Smooth muscle cell of the umbilical artery (primary cell): Measurements from ENCODE around the gene SMARCA5. TPM values are rescaled to one million over a fixed set of nuclear protein-coding genes. Genes with fewer than 3 reads are reported as not detected.

Experiments used
- total RNA-seq: library from RNA; depleted of rRNA; stranded (reverse); fragments of >200 nt; gene quantifications from 2 replicates; pipeline ENCODE4 v1.2.3, GENCODE V29; 2014

SMARCA5 gene, protein sequence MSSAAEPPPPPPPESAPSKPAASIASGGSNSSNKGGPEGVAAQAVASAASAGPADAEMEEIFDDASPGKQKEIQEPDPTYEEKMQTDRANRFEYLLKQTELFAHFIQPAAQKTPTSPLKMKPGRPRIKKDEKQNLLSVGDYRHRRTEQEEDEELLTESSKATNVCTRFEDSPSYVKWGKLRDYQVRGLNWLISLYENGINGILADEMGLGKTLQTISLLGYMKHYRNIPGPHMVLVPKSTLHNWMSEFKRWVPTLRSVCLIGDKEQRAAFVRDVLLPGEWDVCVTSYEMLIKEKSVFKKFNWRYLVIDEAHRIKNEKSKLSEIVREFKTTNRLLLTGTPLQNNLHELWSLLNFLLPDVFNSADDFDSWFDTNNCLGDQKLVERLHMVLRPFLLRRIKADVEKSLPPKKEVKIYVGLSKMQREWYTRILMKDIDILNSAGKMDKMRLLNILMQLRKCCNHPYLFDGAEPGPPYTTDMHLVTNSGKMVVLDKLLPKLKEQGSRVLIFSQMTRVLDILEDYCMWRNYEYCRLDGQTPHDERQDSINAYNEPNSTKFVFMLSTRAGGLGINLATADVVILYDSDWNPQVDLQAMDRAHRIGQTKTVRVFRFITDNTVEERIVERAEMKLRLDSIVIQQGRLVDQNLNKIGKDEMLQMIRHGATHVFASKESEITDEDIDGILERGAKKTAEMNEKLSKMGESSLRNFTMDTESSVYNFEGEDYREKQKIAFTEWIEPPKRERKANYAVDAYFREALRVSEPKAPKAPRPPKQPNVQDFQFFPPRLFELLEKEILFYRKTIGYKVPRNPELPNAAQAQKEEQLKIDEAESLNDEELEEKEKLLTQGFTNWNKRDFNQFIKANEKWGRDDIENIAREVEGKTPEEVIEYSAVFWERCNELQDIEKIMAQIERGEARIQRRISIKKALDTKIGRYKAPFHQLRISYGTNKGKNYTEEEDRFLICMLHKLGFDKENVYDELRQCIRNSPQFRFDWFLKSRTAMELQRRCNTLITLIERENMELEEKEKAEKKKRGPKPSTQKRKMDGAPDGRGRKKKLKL
- total RNA-seq = 44.8 and 63.2 TPM in 2 replicates

DNA sequence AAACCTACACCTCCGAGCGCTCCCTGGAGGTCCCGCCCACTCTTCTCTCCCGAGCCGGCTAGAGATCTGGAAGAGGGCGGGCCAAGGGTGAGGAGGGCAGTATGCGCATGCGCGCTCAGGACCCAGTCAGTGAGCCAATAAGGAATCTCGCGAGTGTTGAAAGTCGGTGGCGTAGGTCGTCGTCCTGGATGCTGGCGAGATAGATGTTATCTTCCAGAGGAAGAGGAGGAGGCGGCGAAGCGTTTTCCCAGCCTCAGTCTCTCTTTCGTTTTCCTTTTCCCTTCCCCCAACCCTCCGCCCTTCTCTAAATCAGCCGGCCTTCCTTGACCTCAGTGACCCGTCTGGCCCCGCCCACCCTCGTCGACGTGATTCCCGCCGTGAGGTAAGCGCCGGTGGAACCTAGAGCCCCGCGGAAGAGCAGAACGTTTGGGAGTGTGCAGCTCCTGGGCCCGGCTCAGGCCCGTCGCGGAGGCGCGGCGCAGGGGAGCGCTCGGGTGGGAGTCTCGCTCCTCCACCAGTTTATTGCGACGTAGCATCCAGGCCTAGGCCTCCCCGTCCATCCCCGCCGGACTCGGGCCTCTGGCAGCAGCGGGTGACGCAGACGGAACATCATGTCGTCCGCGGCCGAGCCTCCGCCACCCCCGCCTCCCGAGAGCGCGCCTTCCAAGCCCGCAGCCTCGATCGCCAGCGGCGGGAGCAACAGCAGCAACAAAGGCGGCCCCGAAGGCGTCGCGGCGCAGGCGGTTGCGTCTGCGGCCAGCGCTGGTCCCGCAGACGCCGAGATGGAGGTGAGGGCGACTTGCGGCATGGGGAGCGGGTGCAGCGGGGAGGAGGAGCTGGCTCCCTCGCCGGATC is at the start of gene SMARCA5:
Gene SMARCA5 (plus strand): TSS at position 389 of the 855 bp plus-strand sequence. CDS start 223 bp downstream, at position 612.

Other genes with a start within 250 kb of the SMARCA5 start
- gene GAB1, start 176.8 kb upstream of the SMARCA5 start, total RNA-seq = 5.3 and 8.2 TPM in 2 replicates
- gene FREM3, start 187.0 kb downstream of the SMARCA5 start, total RNA-seq = not detected in 2 replicates